Activated T-helper 1 cell treated with anti-CD3 and anti-CD28 coated beads, Interleukin-12 subunit alpha, Interleukin-12 subunit beta, Interleukin-2, Interleukin-4 antibody, amounts not matched to agents 30 ng/mL and 10 ng/mL and 1 ng/mL, durations not matched to agents 14 hours and 24 hours and 36 hours (primary cell): ENCODE results near the gene SGO1. TPM values are rescaled to one million over a fixed set of nuclear protein-coding genes. Genes with fewer than 3 reads are reported as not detected.

Experiments
- DNase-seq: peaks from one replicate; pipeline ENCODE4 v3.0.0; 2021; ENCODE audit warnings: low spot score
- H3K27ac Mint-ChIP-seq: one replicate; pipeline ENCODE4 v1.8.0; 2021; ENCODE audit warnings: mild to moderate bottlenecking, mixed read lengths
- H3K27me3 Mint-ChIP-seq: one replicate; pipeline ENCODE4 v1.8.0; 2022; ENCODE audit warnings: mild to moderate bottlenecking, moderate library complexity, mixed read lengths; ENCODE audit not compliant: insufficient read depth
- H3K36me3 Mint-ChIP-seq: one replicate; pipeline ENCODE4 v1.8.0; 2021; ENCODE audit warnings: low read depth, mixed read lengths
- H3K4me1 Mint-ChIP-seq: one replicate; pipeline ENCODE4 v1.8.0; 2021; ENCODE audit warnings: low read depth, mixed read lengths
- H3K4me3 Mint-ChIP-seq: one replicate; pipeline ENCODE4 v1.8.0; 2021; ENCODE audit warnings: mild to moderate bottlenecking, moderate library complexity, mixed read lengths
- H3K9me3 Mint-ChIP-seq: one replicate; pipeline ENCODE4 v1.8.0; 2021; ENCODE audit warnings: mixed read lengths
- intact Hi-C: fragments of 100-400 bp; cut with micrococcal nuclease; formaldehyde crosslinking; loops from one replicate; pipeline ENCODE4 v1.15.1; 2024
- total RNA-seq: library from RNA; stranded (reverse); gene quantifications from 2 replicates; pipeline ENCODE4 v1.2.3, GENCODE V29; 2022

The SGO1 gene
- total RNA-seq, 1 donor from 2014 or later: 17.8 TPM

DNA sequence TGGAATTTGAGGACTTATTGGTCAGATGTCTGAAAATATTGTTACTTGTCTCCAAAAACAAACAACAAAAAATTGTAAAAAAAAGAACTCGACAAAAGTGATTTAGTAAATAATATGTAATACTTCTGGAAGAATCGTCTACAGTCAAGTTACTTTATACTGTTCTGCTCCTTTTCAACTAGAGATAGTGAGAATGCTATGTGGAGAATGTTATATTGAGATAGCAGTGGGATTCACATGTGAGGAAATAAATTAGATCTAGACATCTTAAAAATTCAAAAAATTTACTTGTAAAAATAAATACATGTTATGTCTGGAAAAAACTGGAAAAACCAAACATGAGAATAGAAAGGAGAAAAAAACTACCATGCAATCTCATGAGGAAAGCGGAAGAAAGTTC, 64.9 kb downstream of the SGO1 start:
- Mint-ChIP-seq H3K4me1 (peaks cover 17% of the 10 kb centered on the region), H3K9me3 (no peaks in the 10 kb centered on the region), H3K27me3 (no peaks in the 10 kb centered on the region), H3K36me3 (peaks cover 60% of the 10 kb centered on the region), H3K27ac (no peak overlapping the region), H3K4me3 (no peak overlapping the region)
- intact Hi-C loops: no loop called here
- no peak for DNase-seq

Other genes with a start within 250 kb of the SGO1 start
- gene RAB5A, start 239.1 kb downstream of the SGO1 start, total RNA-seq: 62.2 and 64.0 TPM in 2 replicates
- not detected in 2 replicates for gene PP2D1, start 173.9 kb downstream of the SGO1 start, total RNA-seq
- 25.1 and 38.5 TPM in 2 replicates for gene KAT2B, start 145.8 kb downstream of the SGO1 start, total RNA-seq